Activated CD8-positive, alpha-beta T cell treated with anti-CD3 and anti-CD28 coated beads for 36 hours (primary cell): ENCODE measurements around the gene DPP6. TPM values are rescaled to one million over a fixed set of nuclear protein-coding genes. Genes with fewer than 3 reads are reported as not detected.

Source experiments
- ATAC-seq: fragments of 200-7000 bp; cut with Tn5 transposase; one replicate; pipeline ENCODE4 v1.10.0; 2021; ENCODE audit warnings: mild to moderate bottlenecking, moderate library complexity
- CTCF ChIA-PET: fragments of 350-600 bp; sonication (Branson Sonifier 250); formaldehyde crosslinking; loops from one replicate; lab custom pipeline; 2021; ENCODE audit warnings: antibody characterized with exemption; lab: Charles Lee
- POLR2A ChIA-PET: fragments of 350-600 bp; sonication (Branson Sonifier 250); formaldehyde crosslinking; loops from one replicate; lab custom pipeline; 2021; ENCODE audit warnings: antibody characterized with exemption; lab: Charles Lee
- DNase-seq: peaks from one replicate; pipeline ENCODE4 v3.0.0-alpha.2; 2020
- H3K27ac Mint-ChIP-seq: one replicate; pipeline ENCODE4 v1.8.0; 2021; ENCODE audit warnings: mild to moderate bottlenecking, mixed read lengths
- H3K27me3 Mint-ChIP-seq: one replicate; pipeline ENCODE4 v1.8.0; 2021; ENCODE audit warnings: mixed read lengths
- H3K36me3 Mint-ChIP-seq: one replicate; pipeline ENCODE4 v1.8.0; 2021; ENCODE audit warnings: low read depth, mixed read lengths
- H3K4me1 Mint-ChIP-seq: one replicate; pipeline ENCODE4 v1.8.0; 2021; ENCODE audit warnings: low read depth, mixed read lengths
- H3K4me3 Mint-ChIP-seq: one replicate; pipeline ENCODE4 v1.8.0; 2021; ENCODE audit warnings: mild to moderate bottlenecking, moderate library complexity, mixed read lengths
- H3K9me3 Mint-ChIP-seq: one replicate; pipeline ENCODE4 v1.8.0; 2021; ENCODE audit warnings: mixed read lengths
- intact Hi-C: fragments of 100-400 bp; cut with micrococcal nuclease; formaldehyde crosslinking; loops from one replicate; pipeline ENCODE4 v1.10.0; 2022
- total RNA-seq, 2 experiments: library from RNA; stranded (reverse); gene quantifications; one replicate each; pipeline ENCODE4 v1.2.3, GENCODE V29; 2021
- TF ChIP-seq, protein P1 (sequence below): fragments of 200-600 bp; IDR thresholded peaks from one replicate; pipeline ENCODE4 v1.8.0; 2022; ENCODE audit warnings: antibody characterized with exemption, mild to moderate bottlenecking

DPP6 gene
- total RNA-seq, 2 experiments from 2014 or later: not detected

DNA sequence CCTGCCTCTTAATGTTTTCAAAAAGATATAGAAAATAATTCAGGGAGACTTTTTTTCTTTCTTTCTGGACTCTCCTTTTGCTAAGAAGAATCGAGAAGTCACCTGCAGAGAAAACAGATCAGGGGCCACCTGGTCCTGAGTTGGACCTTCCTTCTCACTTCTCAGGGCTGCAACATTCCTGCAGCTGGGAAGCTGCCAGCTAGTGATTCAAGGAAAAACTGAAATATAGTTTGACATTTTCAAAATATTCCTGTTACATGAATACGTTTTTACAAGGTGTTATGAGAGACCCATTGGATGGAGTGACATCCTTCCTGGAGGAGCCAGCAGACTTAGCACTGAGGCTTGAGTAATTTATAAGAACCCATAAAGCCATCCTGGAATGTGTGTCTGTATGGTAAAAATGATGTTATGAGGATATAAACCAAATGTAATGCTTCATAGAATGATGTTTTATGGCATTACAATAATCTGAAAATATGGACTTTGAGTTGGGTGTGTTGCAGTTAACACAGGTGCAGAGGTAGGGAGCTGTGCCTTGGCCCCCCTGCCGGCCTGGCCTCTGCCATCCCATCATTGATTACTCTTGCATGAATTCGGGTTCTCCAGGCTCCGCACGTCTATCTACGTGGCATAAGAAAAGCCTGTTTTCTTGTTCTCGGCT lies 801.0 kb downstream of the DPP6 start:
- ChIA-PET CTCF (no interaction called here), POLR2A (no interaction called here)
- TF ChIP-seq, protein P1, sequence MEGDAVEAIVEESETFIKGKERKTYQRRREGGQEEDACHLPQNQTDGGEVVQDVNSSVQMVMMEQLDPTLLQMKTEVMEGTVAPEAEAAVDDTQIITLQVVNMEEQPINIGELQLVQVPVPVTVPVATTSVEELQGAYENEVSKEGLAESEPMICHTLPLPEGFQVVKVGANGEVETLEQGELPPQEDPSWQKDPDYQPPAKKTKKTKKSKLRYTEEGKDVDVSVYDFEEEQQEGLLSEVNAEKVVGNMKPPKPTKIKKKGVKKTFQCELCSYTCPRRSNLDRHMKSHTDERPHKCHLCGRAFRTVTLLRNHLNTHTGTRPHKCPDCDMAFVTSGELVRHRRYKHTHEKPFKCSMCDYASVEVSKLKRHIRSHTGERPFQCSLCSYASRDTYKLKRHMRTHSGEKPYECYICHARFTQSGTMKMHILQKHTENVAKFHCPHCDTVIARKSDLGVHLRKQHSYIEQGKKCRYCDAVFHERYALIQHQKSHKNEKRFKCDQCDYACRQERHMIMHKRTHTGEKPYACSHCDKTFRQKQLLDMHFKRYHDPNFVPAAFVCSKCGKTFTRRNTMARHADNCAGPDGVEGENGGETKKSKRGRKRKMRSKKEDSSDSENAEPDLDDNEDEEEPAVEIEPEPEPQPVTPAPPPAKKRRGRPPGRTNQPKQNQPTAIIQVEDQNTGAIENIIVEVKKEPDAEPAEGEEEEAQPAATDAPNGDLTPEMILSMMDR: no peak
- H3K36me3 Mint-ChIP-seq: no peaks in the 10 kb centered on the region
- no peak overlapping the region for H3K27ac Mint-ChIP-seq
- DNase-seq (no peak), ATAC-seq (no peak)
- peaks cover 11% of the 10 kb centered on the region for H3K27me3 Mint-ChIP-seq
- no peaks in the 10 kb centered on the region for H3K4me1 Mint-ChIP-seq
- intact Hi-C loops: no loop called here
- no peaks in the 10 kb centered on the region for H3K9me3 Mint-ChIP-seq
- no peak overlapping the region for H3K4me3 Mint-ChIP-seq

DNA sequence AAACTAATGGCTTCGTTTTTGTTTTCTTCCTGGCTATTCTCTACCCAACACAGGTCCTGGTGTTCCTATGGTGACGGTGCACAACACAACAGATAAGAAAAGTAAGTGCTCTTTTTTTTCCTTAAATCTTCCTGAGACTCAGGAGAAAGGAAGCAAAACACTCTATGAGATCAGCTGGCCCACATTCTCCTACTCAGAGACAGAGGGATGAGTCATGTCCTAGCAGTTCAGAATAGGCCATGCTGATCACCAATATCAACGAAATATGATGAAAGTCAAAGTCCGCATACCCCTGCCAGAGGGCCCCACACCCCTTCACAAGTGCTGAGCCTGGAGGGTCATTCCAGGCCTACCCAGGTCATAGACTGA lies 801.5 kb downstream of the DPP6 start:
- ChIA-PET CTCF (no interaction called here), POLR2A (no interaction called here)

DNA sequence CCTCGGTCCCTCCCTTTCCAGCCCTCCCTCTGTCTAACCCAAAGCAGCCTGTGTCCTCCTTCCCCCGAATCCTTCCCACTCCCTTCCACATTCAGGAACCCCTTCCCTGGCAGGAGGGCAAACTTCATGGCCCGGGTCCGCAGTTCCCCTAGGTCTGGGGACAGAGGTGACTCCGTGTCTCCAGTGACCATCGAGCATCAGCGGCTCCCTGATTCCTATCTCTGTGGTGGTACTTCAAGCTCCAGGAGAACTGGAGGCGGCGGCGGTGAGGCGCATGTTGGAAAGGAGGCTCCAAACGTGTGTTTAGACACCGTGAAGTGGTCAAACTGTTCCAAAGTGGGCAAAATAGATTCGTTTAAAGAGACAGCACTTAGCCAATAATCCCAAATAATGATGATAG lies 802.6 kb downstream of the DPP6 start:
- Mint-ChIP-seq H3K27me3 (peaks cover 4% of the 10 kb centered on the region), H3K27ac (no peak overlapping the region), H3K9me3 (no peaks in the 10 kb centered on the region), H3K4me3 (no peak overlapping the region), H3K36me3 (no peaks in the 10 kb centered on the region), H3K4me1 (no peaks in the 10 kb centered on the region)
- no peak for DNase-seq
- TF ChIP-seq, protein P1: no peak
- ATAC-seq: no peak
- intact Hi-C loops: no loop called here
- ChIA-PET POLR2A (no interaction called here), CTCF (no interaction called here)

More for the DNA sequence above, 801.5 kb downstream of the DPP6 start:
- no peak overlapping the region for H3K4me3 Mint-ChIP-seq
- DNase-seq (no peak), ATAC-seq (no peak)
- no peak overlapping the region for H3K27ac Mint-ChIP-seq
- H3K9me3 Mint-ChIP-seq: no peaks in the 10 kb centered on the region
- no peaks in the 10 kb centered on the region for H3K36me3 Mint-ChIP-seq
- intact Hi-C loops: no loop called here
- TF ChIP-seq, protein P1: no peak
- H3K4me1 Mint-ChIP-seq: no peaks in the 10 kb centered on the region
- peaks cover 7% of the 10 kb centered on the region for H3K27me3 Mint-ChIP-seq

DNA sequence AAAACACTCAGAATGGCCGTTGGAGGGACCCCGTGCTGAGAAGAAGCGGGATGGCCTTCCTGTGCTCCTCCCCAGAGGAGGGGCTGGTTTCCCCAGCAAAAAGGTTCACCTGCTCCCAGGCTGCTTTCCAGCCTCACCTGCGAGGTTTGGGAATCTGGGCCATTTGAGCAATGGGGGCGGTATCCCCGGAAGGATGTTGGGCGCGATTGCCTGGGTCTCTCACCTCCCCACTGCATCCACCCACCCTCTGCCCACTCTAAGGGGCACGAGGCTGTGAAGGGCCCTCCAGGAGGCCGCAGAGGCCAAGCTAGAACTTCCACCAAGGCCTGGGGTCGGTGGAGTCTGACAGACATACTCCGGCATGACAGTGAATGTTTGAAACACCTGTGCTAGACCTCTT lies 803.2 kb downstream of the DPP6 start:
- intact Hi-C loops: no loop called here
- TF ChIP-seq, protein P1: no peak
- H3K27ac Mint-ChIP-seq: no peak overlapping the region
- H3K9me3 Mint-ChIP-seq: no peaks in the 10 kb centered on the region
- ChIA-PET POLR2A (no interaction called here), CTCF (no interaction called here)
- H3K4me3 Mint-ChIP-seq: no peak overlapping the region
- DNase-seq (no peak), ATAC-seq (no peak)
- H3K27me3 Mint-ChIP-seq: peaks cover 4% of the 10 kb centered on the region
- H3K36me3 Mint-ChIP-seq: no peaks in the 10 kb centered on the region
- H3K4me1 Mint-ChIP-seq: no peaks in the 10 kb centered on the region

DNA sequence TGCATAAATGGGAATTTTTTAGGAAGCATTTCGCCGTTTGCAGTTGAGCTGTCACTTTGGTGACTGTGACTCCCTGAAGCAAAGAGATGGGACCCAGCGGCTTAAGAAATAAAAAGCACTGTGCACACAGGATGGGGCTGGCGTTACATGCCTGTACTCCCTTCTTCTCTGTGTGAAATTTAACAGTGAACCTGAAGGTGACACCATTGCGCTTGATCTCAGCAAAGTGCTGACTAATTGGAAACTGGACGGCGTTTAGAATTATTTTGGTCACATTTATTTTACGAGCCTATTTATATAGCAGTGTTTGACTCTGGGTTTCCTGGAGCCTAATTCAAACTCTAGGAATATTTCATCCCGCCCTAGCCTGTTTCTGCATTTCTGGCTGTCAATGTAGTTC lies 804.5 kb downstream of the DPP6 start:
- POLR2A ChIA-PET: no interaction called here
- Mint-ChIP-seq H3K4me1 (no peaks in the 10 kb centered on the region), H3K27me3 (peaks cover 4% of the 10 kb centered on the region), H3K9me3 (no peaks in the 10 kb centered on the region), H3K36me3 (no peaks in the 10 kb centered on the region), H3K4me3 (no peak overlapping the region), H3K27ac (no peak overlapping the region)
- CTCF ChIA-PET: no interaction called here
- no peak for DNase-seq
- TF ChIP-seq, protein P1: no peak
- no peak for ATAC-seq
- intact Hi-C loops: no loop called here
